Measurements from ENCODE around the gene PTAR1. TPM values are rescaled to one million over a fixed set of nuclear protein-coding genes. Genes with fewer than 3 reads are reported as not detected.

The PTAR1 gene
- total RNA-seq, 1 donor from 2014 or later, result 13.3 TPM

GRCh38 chr9:69672596-69673310, 87.1 kb downstream of the PTAR1 start:
- Histone ChIP-seq H3K4me3 (peak overlapping the region; percentile 76 to 95), H3K27me3 (no peaks in the 10 kb centered on the region), H3K4me1 (peaks cover 0 to 11% of the 10 kb centered on the region in 2 donors), H3K36me3 (no peaks in the 10 kb centered on the region), H3K27ac (peak overlapping the region; percentile 9 to 82), H3K9me3 (no peaks in the 10 kb centered on the region)
- peak; percentile 66 to 88 (median 88) for TF ChIP-seq CTCF (IDR thresholded peaks at IDR 0.05)
- DNase-seq (ENCODE audit: low spot score in 2 of 2), result peak; percentile 11 to 89
- intact Hi-C loops (cut with DNase I), result loop anchor here (1.0 to 10.0 kb wide), 3 partner anchors 87 to 802 kb away; no protein-coding TSS in a partner anchor

GRCh38 chr9:69671879-69672595, 87.8 kb downstream of the PTAR1 start, which contains the start of gene APBA1:
Gene APBA1, minus strand, starts transcription at chr9:69672371.
- Histone ChIP-seq H3K9me3 (no peaks in the 10 kb centered on the region), H3K27me3 (no peaks in the 10 kb centered on the region), H3K4me1 (peaks cover 0 to 11% of the 10 kb centered on the region in 2 donors), H3K36me3 (no peaks in the 10 kb centered on the region), H3K4me3 (peak within 1 kb of the TSS; percentile 76 to 95), H3K27ac (peak within 1 kb of the TSS; percentile 71 to 83)
- peak; percentile 14 to 85 for DNase-seq (ENCODE audit: low spot score in 2 of 2)
- TF ChIP-seq CTCF (IDR thresholded peaks at IDR 0.05), result peak in 1 of 3 experiments; percentile 16
- intact Hi-C loops (cut with DNase I), result loop anchor here (1.0 to 10.0 kb wide), 3 partner anchors 87 to 803 kb away; no protein-coding TSS in a partner anchor

- H3K36me3 ChIP-seq, result no peaks in the 10 kb centered on the region
- H3K9me3 ChIP-seq, result no peaks in the 10 kb centered on the region
- H3K27ac ChIP-seq, result peak overlapping the region; percentile 71 to 83
- H3K4me1 ChIP-seq, result peaks cover 0 to 11% of the 10 kb centered on the region in 2 donors
- H3K27me3 ChIP-seq, result no peaks in the 10 kb centered on the region
- intact Hi-C loops (cut with DNase I), result loop anchor here (10.0 kb wide), 1 partner anchor 803 kb away; no protein-coding TSS in a partner anchor
- DNase-seq (ENCODE audit: low spot score in 2 of 2), result no peak
- peak overlapping the region; percentile 76 to 95 for H3K4me3 ChIP-seq
- no peak for TF ChIP-seq CTCF (IDR thresholded peaks at IDR 0.05)
Observed at GRCh38 chr9:69671311-69671878, 88.4 kb downstream of the PTAR1 start.

GRCh38 chr9:69667306-69667705, 92.5 kb downstream of the PTAR1 start:
- Histone ChIP-seq H3K36me3 (no peaks in the 10 kb centered on the region), H3K9me3 (no peaks in the 10 kb centered on the region), H3K27ac (no peak overlapping the region), H3K27me3 (no peaks in the 10 kb centered on the region), H3K4me3 (no peak overlapping the region), H3K4me1 (peaks cover 0 to 4% of the 10 kb centered on the region in 2 donors)
- TF ChIP-seq CTCF (IDR thresholded peaks at IDR 0.05), result no peak
- DNase-seq (ENCODE audit: low spot score in 2 of 2), result no peak
- intact Hi-C loops (cut with DNase I), result no loop called here

GRCh38 chr9:69660304-69660703, 99.5 kb downstream of the PTAR1 start:
- Histone ChIP-seq H3K27me3 (no peaks in the 10 kb centered on the region), H3K27ac (no peak overlapping the region), H3K4me1 (no peaks in the 10 kb centered on the region), H3K4me3 (no peak overlapping the region), H3K9me3 (no peaks in the 10 kb centered on the region), H3K36me3 (no peaks in the 10 kb centered on the region)
- no peak for TF ChIP-seq CTCF (IDR thresholded peaks at IDR 0.05)
- intact Hi-C loops (cut with DNase I), result no loop called here
- no peak for DNase-seq (ENCODE audit: low spot score in 2 of 2)

Other genes with a start within 250 kb of the PTAR1 start
- 8.7 TPM for gene APBA1, start 87.6 kb downstream of the PTAR1 start, total RNA-seq
- gene CFAP95, start 60.8 kb upstream of the PTAR1 start, total RNA-seq, result not detected

All from ascending aorta (tissue), 2 donors.